CD14-positive monocyte (primary cell): ENCODE results near the gene TOR1AIP2. TPM values are rescaled to one million over a fixed set of nuclear protein-coding genes. Genes with fewer than 3 reads are reported as not detected.

Source experiments
- DNase-seq, 3 donors: peaks; one replicate each; pipeline ENCODE4 v3.0.0-alpha.2; 2011 to 2022
- H2AFZ ChIP-seq: 2 replicates; pipeline ENCODE4 v1.6.0; 2012; ENCODE audit warnings: mild to moderate bottlenecking, low read depth, low read length, inconsistent platforms; ENCODE audit not compliant: insufficient read depth, poor library complexity, severe bottlenecking
- H3K27ac ChIP-seq, 2 donors: 1 replicate in 1 of 2; 2 replicates in 1 of 2; pipeline ENCODE4 v1.5.1; 2012 to 2013; ENCODE audit warnings: low read length in 2 of 2, control low read depth in 1 of 2, inconsistent platforms in 1 of 2, low read depth in 1 of 2, mild to moderate bottlenecking in 1 of 2
- H3K27me3 ChIP-seq, 2 donors: one replicate each; pipeline versions ENCODE4 v1.6.0 to v1.6.1; 2011 to 2013; ENCODE audit warnings: low read length in 2 of 2; ENCODE audit not compliant: control insufficient read depth in 2 of 2, insufficient read depth in 2 of 2
- H3K36me3 ChIP-seq, 2 donors: replicated peaks in 1 of 2; 1 replicate in 1 of 2; 2 replicates in 1 of 2; pipeline versions ENCODE4 v1.5.1 to v1.6.1; 2012 to 2013; ENCODE audit warnings: low read length in 2 of 2, control low read depth in 1 of 2, inconsistent platforms in 1 of 2, mild to moderate bottlenecking in 1 of 2; ENCODE audit not compliant: insufficient read depth in 2 of 2, control insufficient read depth in 1 of 2
- H3K4me1 ChIP-seq, 2 donors: 1 replicate in 1 of 2; 2 replicates in 1 of 2; pipeline versions ENCODE4 v1.5.1 to v1.6.1; 2012 to 2013; ENCODE audit warnings: low read length in 2 of 2, control low read depth in 1 of 2, inconsistent platforms in 1 of 2, mild to moderate bottlenecking in 1 of 2, moderate library complexity in 1 of 2; ENCODE audit not compliant: insufficient read depth in 2 of 2, control insufficient read depth in 1 of 2
- H3K4me2 ChIP-seq: replicated peaks from 2 replicates; pipeline ENCODE3; 2012; ENCODE audit warnings: low read length, moderate library complexity, mild to moderate bottlenecking; ENCODE audit not compliant: poor library complexity, severe bottlenecking; ENCODE audit errors: extremely low read depth
- H3K4me3 ChIP-seq, 3 experiments: fragments of 200-600 bp in 1 of 3; sonication (generic) in 1 of 3; replicated peaks in 1 of 3; 1 replicate in 2 of 3; 2 replicates in 1 of 3; pipeline ENCODE4 v1.5.1; 2011 to 2013; ENCODE audit warnings: low read length in 3 of 3, mild to moderate bottlenecking in 3 of 3, control low read depth in 2 of 3, low read depth in 2 of 3, inconsistent platforms in 1 of 3, moderate library complexity in 1 of 3
- H3K79me2 ChIP-seq: 2 replicates; pipeline ENCODE4 v1.6.0; 2012; ENCODE audit warnings: mild to moderate bottlenecking, control low read depth, inconsistent platforms, low read length, moderate library complexity; ENCODE audit not compliant: insufficient read depth
- H3K9ac ChIP-seq: 2 replicates; pipeline ENCODE4 v1.6.0; 2017; ENCODE audit warnings: low read length, mild to moderate bottlenecking; ENCODE audit not compliant: insufficient read depth, poor library complexity, severe bottlenecking
- H3K9me3 ChIP-seq, 2 donors: replicated peaks in 1 of 2; 1 replicate in 1 of 2; 2 replicates in 1 of 2; pipeline versions ENCODE4 v1.5.1 to v1.6.1; 2012 to 2013; ENCODE audit warnings: low read length in 2 of 2, control low read depth in 1 of 2; ENCODE audit not compliant: control insufficient read depth in 1 of 2, insufficient read depth in 1 of 2
- H4K20me1 ChIP-seq: 2 replicates; pipeline ENCODE4 v1.6.0; 2012; ENCODE audit warnings: mild to moderate bottlenecking, low read length, control low read depth, moderate library complexity; ENCODE audit not compliant: insufficient read depth
- H3K27ac Mint-ChIP-seq, 7 donors: one replicate each; pipeline ENCODE4 v1.8.0; 2020; ENCODE audit warnings: mild to moderate bottlenecking in 7 of 7, mixed read lengths in 7 of 7, moderate library complexity in 6 of 7, inconsistent platforms in 2 of 7
- H3K27me3 Mint-ChIP-seq, 3 donors: one replicate each; pipeline ENCODE4 v1.8.0; 2021 to 2022; ENCODE audit warnings: low read depth in 3 of 3, mild to moderate bottlenecking in 3 of 3, mixed read lengths in 3 of 3, moderate library complexity in 3 of 3, inconsistent platforms in 1 of 3
- H3K36me3 Mint-ChIP-seq, 2 donors: one replicate each; pipeline ENCODE4 v1.8.0; 2020; ENCODE audit warnings: mixed read lengths in 2 of 2, inconsistent platforms in 1 of 2, mild to moderate bottlenecking in 1 of 2
- H3K4me1 Mint-ChIP-seq: one replicate; pipeline ENCODE4 v1.8.0; 2020; ENCODE audit warnings: mild to moderate bottlenecking, mixed read lengths
- H3K4me3 Mint-ChIP-seq, 2 donors: one replicate each; pipeline ENCODE4 v1.8.0; 2020; ENCODE audit warnings: mild to moderate bottlenecking in 2 of 2, mixed read lengths in 2 of 2, moderate library complexity in 1 of 2
- H3K9me3 Mint-ChIP-seq, 7 donors: one replicate each; pipeline ENCODE4 v1.8.0; 2020 to 2022; ENCODE audit warnings: mixed read lengths in 7 of 7, mild to moderate bottlenecking in 6 of 7, moderate library complexity in 6 of 7, inconsistent platforms in 2 of 7
- WGBS: methylation state at CpG from one replicate; pipeline ENCODE4 v1.1.5; 2013; ENCODE audit warnings: missing lambda C conversion rate; ENCODE audit not compliant: insufficient coverage; 5-methylcytosine and 5-hydroxymethylcytosine counted together
- intact Hi-C, 2 donors: fragments of 100-400 bp; cut with micrococcal nuclease; formaldehyde crosslinking; loops; one replicate each; pipeline versions ENCODE4 v1.15.0 to v1.15.1; 2023
- polyA plus RNA-seq, 3 donors: library from polyadenylated mRNA; depleted of rRNA in 1 of 3; unstranded in 2 of 3; stranded (reverse) in 1 of 3; fragments of 300-500 nt in 2 of 3; fragments of >200 nt in 1 of 3; fragmentation: Illumina TruSeq in 2 of 3; gene quantifications; 1 replicate in 2 of 3; 2 replicates in 1 of 3; pipeline ENCODE4 v1.2.3, GENCODE V29; 2012 to 2021
- TF ChIP-seq, protein P1 (sequence below): fragments of 200-600 bp; IDR thresholded peaks from one replicate; pipeline ENCODE4 v1.8.0; 2022; ENCODE audit warnings: antibody characterized with exemption, mild to moderate bottlenecking

TOR1AIP2 gene
- polyA plus RNA-seq, 3 donors, result 9.9 to 21.5 (median 20.5) TPM

DNA sequence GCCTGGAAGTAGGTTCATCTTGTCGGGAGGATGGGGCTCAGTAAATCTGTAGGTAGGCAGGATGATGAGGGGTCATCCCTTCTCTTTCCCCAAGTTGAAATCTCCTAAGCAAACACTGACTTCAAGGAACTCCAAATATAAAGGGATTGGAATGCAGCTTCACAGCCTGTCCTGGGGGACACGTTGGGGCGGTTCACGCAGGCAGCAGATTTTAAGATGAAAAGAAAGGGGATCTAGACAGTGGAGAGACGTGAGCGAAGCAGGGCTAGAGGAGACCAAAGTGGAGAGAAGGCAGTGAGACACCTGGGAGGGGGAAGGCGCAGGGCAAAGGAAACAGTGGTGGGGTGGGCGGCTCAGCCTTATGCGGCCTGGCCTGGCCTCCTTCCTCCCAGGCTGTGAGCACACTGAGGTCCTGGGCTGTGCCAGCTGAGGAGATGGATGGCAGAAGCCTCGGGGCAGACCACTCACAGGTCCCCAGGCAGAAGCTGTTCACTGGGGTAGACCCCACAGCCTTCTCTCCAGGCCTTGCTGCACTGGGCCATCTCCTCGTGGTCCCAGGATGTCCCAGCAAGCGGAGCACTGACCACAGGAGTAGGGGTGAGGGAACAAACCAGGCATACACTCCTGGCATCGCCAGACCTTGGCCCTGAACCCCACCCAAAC, 51.7 kb downstream of the TOR1AIP2 start:
- Histone ChIP-seq H3K27me3 (no peaks in the 10 kb centered on the region), H4K20me1 (no peaks in the 10 kb centered on the region), H3K4me1 (peaks cover 5 to 8% of the 10 kb centered on the region in 2 donors), H3K79me2 (no peaks in the 10 kb centered on the region), H3K9ac (no peak overlapping the region), H3K36me3 (no peaks in the 10 kb centered on the region), H3K4me2 (no peak overlapping the region), H3K27ac (no peak overlapping the region), H3K4me3 (no peak overlapping the region), H3K9me3 (no peaks in the 10 kb centered on the region), H2AFZ (no peak overlapping the region)
- TF ChIP-seq, protein P1, sequence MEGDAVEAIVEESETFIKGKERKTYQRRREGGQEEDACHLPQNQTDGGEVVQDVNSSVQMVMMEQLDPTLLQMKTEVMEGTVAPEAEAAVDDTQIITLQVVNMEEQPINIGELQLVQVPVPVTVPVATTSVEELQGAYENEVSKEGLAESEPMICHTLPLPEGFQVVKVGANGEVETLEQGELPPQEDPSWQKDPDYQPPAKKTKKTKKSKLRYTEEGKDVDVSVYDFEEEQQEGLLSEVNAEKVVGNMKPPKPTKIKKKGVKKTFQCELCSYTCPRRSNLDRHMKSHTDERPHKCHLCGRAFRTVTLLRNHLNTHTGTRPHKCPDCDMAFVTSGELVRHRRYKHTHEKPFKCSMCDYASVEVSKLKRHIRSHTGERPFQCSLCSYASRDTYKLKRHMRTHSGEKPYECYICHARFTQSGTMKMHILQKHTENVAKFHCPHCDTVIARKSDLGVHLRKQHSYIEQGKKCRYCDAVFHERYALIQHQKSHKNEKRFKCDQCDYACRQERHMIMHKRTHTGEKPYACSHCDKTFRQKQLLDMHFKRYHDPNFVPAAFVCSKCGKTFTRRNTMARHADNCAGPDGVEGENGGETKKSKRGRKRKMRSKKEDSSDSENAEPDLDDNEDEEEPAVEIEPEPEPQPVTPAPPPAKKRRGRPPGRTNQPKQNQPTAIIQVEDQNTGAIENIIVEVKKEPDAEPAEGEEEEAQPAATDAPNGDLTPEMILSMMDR, result no peak
- Mint-ChIP-seq H3K4me1 (peaks cover 18% of the 10 kb centered on the region), H3K27ac (no peak overlapping the region), H3K9me3 (no peaks in the 10 kb centered on the region), H3K27me3 (peaks cover 0 to 3% (median 0%) of the 10 kb centered on the region in 3 donors), H3K36me3 (no peaks in the 10 kb centered on the region), H3K4me3 (no peak overlapping the region)
- 91% methylated on average over 10 of the region's 13 CpGs for WGBS
- no peak for DNase-seq
- intact Hi-C loops, result no loop called here

DNA sequence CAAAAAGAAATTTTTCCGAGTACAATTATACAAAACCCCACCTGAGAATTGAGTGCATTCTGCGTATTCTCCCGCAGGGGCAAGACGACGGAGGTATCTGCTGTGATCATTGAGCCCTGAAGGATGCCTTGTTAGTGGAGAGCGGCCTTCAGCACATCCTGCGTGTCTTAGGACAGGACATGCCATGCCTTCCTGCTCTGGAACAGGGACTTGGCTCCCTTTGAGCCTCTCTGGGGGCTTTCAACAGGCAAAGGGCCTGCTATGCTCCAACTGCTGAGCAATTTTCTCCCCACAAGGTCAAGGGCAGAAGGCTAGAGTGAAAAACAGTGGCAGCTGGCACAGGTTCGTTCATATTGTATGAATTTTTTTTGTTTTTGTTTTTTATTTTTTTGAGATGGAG, 52.4 kb downstream of the TOR1AIP2 start:
- WGBS, result 100% methylated on average over 4 of the region's 8 CpGs
- no peak overlapping the region for H3K27ac ChIP-seq
- H3K9ac ChIP-seq, result no peak overlapping the region
- peaks cover 25% of the 10 kb centered on the region for H3K4me1 Mint-ChIP-seq
- no peaks in the 10 kb centered on the region for H3K9me3 ChIP-seq
- H4K20me1 ChIP-seq, result no peaks in the 10 kb centered on the region
- DNase-seq, result no peak
- H3K9me3 Mint-ChIP-seq, result no peaks in the 10 kb centered on the region
- no peak overlapping the region for H3K4me2 ChIP-seq
- H3K36me3 ChIP-seq, result no peaks in the 10 kb centered on the region
- H3K36me3 Mint-ChIP-seq, result no peaks in the 10 kb centered on the region
- no peak overlapping the region for H3K4me3 ChIP-seq
- peaks cover 5 to 8% of the 10 kb centered on the region in 2 donors for H3K4me1 ChIP-seq
- TF ChIP-seq, protein P1, result no peak
- no peaks in the 10 kb centered on the region for H3K79me2 ChIP-seq
- no peaks in the 10 kb centered on the region for H3K27me3 ChIP-seq
- H3K4me3 Mint-ChIP-seq, result no peak overlapping the region
- peak overlapping the region; percentile 46 for H2AFZ ChIP-seq
- H3K27ac Mint-ChIP-seq, result no peak overlapping the region
- intact Hi-C loops, result no loop called here
- peaks cover 0 to 1% (median 0%) of the 10 kb centered on the region in 3 donors for H3K27me3 Mint-ChIP-seq
